Lung (tissue), 12 donors: ENCODE data around the gene KRTAP10-7. TPM values are rescaled to one million over a fixed set of nuclear protein-coding genes. Genes with fewer than 3 reads are reported as not detected.
"Not testable (repeated sequence)": the region's sequence is repeated elsewhere in the genome, so short reads cannot be mapped to it uniquely, and the experiment has no call there.

Source experiments
- ATAC-seq: fragments of 200-7000 bp; cut with Tn5 transposase; one replicate; pipeline ENCODE4 v1.9.1; 2020; ENCODE audit warnings: moderate number of reproducible peaks; ENCODE audit not compliant: insufficient read depth, low FRiP score
- DNase-seq, 3 donors: peaks; one replicate each; pipeline ENCODE4 v3.0.0-alpha.2; 2013 to 2017
- H3K27ac ChIP-seq, 2 donors: one replicate each; pipeline ENCODE4 v1.5.1; 2013; ENCODE audit warnings: mild to moderate bottlenecking in 2 of 2, moderate library complexity in 2 of 2, control low read depth in 1 of 2, inconsistent platforms in 1 of 2, low read depth in 1 of 2, low read length in 1 of 2
- H3K27me3 ChIP-seq, 3 donors: one replicate each; pipeline ENCODE4 v1.5.1; 2013; ENCODE audit warnings: low read length in 2 of 3; ENCODE audit not compliant: control insufficient read depth in 3 of 3, insufficient read depth in 3 of 3
- H3K36me3 ChIP-seq, 4 donors: one replicate each; pipeline ENCODE4 v1.5.1; 2013; ENCODE audit warnings: low read length in 4 of 4, mild to moderate bottlenecking in 1 of 4, moderate library complexity in 1 of 4; ENCODE audit not compliant: control insufficient read depth in 4 of 4, insufficient read depth in 4 of 4
- H3K4me1 ChIP-seq, 5 donors: one replicate each; pipeline ENCODE4 v1.5.1; 2013; ENCODE audit warnings: low read length in 5 of 5, mild to moderate bottlenecking in 2 of 5, moderate library complexity in 1 of 5; ENCODE audit not compliant: control insufficient read depth in 5 of 5, insufficient read depth in 5 of 5
- H3K4me3 ChIP-seq: one replicate; pipeline ENCODE4 v1.5.1; 2013; ENCODE audit warnings: mild to moderate bottlenecking, control low read depth, moderate library complexity
- H3K9ac ChIP-seq, 2 donors: one replicate each; pipeline ENCODE4 v1.5.1; 2013; ENCODE audit warnings: low read length in 2 of 2, control low read depth in 1 of 2; ENCODE audit not compliant: insufficient read depth in 1 of 2
- H3K9me3 ChIP-seq, 4 donors: one replicate each; pipeline ENCODE4 v1.5.1; 2013; ENCODE audit warnings: low read length in 3 of 4, mild to moderate bottlenecking in 1 of 4, moderate library complexity in 1 of 4; ENCODE audit not compliant: control insufficient read depth in 4 of 4, insufficient read depth in 3 of 4
- CTCF ChIP-seq: IDR thresholded peaks from 2 replicates; pipeline ENCODE4 v1.5.1; 2012; ENCODE audit warnings: mild to moderate bottlenecking; ENCODE audit errors: control extremely low read depth, extremely low read depth
- WGBS, 2 donors: extraction: QIAGEN DNeasy Blood & Tissue Kit; methylation state at CpG; one replicate each; pipeline ENCODE4 v1.1.7; 2013; 5-methylcytosine and 5-hydroxymethylcytosine counted together
- polyA plus RNA-seq, 2 donors: library from polyadenylated mRNA; stranded (reverse); fragments of 200-250 nt; gene quantifications; one replicate each; pipeline ENCODE4 v1.2.1, GENCODE V29; 2013
- total RNA-seq, 2 donors: library from RNA; depleted of rRNA in 1 of 2; stranded (reverse); fragments of >200 nt in 1 of 2; gene quantifications; one replicate each; pipeline ENCODE4 v1.2.1, GENCODE V29; 2014 to 2021
- donor health status: control.
- donor health status: control.
- donor health status: Bipolar disorder and iron deficiency.
- donor health status: healthy.
- donor health status: DM: yes; HTN: yes; CAD: no.

KRTAP10-7 gene
- total and polyA plus RNA-seq, 4 donors = not detected

DNA sequence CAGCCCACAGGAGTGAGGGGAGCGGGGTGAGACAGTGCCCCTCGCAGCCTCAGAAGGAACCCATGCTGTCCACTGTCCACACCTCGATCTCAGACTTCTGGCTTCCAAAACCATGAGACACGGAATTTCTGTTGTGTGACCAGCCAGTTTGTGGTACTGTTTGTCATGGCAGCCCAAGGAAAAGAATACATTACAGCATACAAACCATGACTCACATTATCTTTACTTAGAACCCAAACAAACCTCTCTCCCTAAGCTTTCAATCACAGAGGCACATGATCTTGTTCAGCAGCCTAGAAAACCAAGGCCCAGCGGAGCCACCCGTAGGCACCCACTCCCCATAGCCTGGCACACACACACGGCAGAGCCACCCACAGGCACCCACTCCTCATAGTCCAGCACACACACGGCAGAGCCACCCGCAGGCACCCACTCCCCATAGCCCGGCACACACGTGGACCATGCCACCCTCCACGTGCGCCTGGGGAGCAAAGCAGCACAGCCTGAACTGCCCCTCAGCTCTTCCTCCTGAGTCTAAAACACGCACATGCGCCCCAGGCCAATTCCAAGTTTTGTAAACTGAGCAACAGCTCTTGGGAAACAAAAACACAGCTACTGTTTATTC is 27.3 kb upstream of the KRTAP10-7 start:
- no peak overlapping the region for H3K4me3 ChIP-seq
- 84 to 89% methylated on average over 15 of the region's 15 CpGs for WGBS, 2 donors
- no peak for ATAC-seq
- no peak for DNase-seq
- H3K27me3 ChIP-seq = peaks cover 0 to 2% (median 0%) of the 10 kb centered on the region in 3 donors
- no peaks in the 10 kb centered on the region for H3K4me1 ChIP-seq
- TF ChIP-seq CTCF = no peak
- peaks cover 0 to 20% (median 6%) of the 10 kb centered on the region in 4 donors for H3K9me3 ChIP-seq
- H3K27ac ChIP-seq = no peak overlapping the region
- H3K36me3 ChIP-seq = no peaks in the 10 kb centered on the region
- no peak overlapping the region for H3K9ac ChIP-seq

DNA sequence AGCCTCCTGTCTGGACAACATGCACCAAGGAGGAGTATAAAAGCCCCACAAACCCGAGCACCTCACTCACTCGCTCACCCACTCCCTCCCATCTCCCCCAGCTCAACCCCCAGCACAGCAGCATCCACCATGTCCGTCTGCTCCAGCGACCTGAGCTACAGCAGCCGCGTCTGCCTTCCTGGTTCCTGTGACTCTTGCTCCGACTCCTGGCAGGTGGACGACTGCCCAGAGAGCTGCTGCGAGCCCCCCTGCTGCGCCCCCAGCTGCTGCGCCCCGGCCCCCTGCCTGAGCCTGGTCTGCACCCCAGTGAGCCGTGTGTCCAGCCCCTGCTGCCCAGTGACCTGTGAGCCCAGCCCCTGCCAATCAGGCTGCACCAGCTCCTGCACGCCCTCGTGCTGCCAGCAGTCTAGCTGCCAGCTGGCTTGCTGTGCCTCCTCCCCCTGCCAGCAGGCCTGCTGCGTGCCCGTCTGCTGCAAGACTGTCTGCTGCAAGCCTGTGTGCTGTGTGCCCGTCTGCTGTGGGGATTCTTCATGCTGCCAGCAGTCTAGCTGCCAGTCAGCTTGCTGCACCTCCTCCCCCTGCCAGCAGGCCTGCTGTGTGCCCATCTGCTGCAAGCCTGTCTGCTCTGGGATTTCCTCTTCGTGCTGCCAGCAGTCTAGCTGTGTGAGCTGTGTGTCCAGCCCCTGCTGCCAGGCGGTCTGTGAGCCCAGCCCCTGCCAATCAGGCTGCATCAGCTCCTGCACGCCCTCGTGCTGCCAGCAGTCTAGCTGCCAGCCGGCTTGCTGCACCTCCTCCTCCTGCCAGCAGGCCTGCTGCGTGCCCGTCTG is 26.6 kb upstream of the KRTAP10-7 start, which contains the start of gene KRTAP10-4:
Gene KRTAP10-4 (plus strand): TSS at position 100 of the 827 bp plus-strand sequence. CDS start 30 bp downstream, at position 130.
- H3K9ac ChIP-seq, H3K36me3 ChIP-seq, DNase-seq, H3K27ac ChIP-seq, H3K4me1 ChIP-seq, ATAC-seq, H3K27me3 ChIP-seq, H3K4me3 ChIP-seq: not testable (repeated sequence)
- WGBS, 2 donors = 61 to 72% methylated on average over 19 to 22 of the region's 25 CpGs
- peaks cover 0 to 24% (median 6%) of the 10 kb centered on the region in 4 donors for H3K9me3 ChIP-seq

DNA sequence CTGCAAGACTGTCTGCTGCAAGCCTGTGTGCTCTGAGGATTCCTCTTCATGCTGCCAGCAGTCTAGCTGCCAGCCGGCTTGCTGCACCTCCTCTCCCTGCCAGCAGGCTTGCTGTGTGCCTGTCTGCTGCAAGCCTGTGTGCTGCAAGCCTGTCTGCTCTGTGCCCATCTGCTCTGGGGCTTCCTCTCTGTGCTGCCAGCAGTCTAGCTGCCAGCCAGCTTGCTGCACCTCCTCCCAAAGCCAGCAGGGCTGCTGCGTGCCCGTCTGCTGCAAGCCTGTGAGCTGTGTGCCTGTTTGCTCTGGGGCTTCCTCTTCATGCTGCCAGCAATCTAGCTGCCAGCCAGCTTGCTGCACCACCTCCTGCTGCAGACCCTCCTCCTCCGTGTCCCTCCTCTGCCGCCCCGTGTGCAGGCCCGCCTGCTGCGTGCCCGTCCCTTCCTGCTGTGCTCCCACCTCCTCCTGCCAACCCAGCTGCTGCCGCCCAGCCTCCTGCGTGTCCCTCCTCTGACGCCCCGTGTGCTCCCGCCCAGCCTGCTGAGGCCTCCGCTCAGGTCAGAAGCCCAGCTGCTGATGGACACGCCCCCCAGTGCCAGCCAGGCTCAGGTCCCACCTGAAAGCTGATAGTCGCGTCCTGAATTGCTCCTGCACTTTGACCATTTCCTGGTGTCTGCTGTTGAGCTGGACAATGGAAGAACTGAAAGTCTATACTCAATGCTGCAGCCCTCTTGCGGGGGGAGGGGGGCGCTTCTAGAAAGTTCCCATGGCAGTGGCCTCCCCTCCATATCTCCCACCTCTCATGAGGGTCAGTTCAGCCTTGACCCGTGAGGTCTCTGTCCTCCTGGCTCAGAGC is 25.7 kb upstream of the KRTAP10-7 start:
- Histone ChIP-seq H3K9me3 (peaks cover 0 to 29% (median 6%) of the 10 kb centered on the region in 4 donors), H3K4me1 (no peaks in the 10 kb centered on the region), H3K27me3 (peaks cover 0 to 2% (median 2%) of the 10 kb centered on the region in 3 donors), H3K9ac (no peak overlapping the region), H3K36me3 (no peaks in the 10 kb centered on the region), H3K4me3 (no peak overlapping the region), H3K27ac (no peak overlapping the region)
- 42 to 47% methylated on average over 17 to 21 of the region's 21 CpGs for WGBS, 2 donors
- ATAC-seq = no peak
- no peak for DNase-seq
- no peak for TF ChIP-seq CTCF
